Right lobe of liver (tissue), 6 donors: ENCODE measurements around the gene OBI1. TPM values are rescaled to one million over a fixed set of nuclear protein-coding genes. Genes with fewer than 3 reads are reported as not detected.
A peak's percentile ranks its signal among the peaks of the same experiment; 100 is the strongest.
"Not testable (repeated sequence)": the region's sequence is repeated elsewhere in the genome, so short reads cannot be mapped to it uniquely, and the experiment has no call there.

ENCODE experiments used
- ATAC-seq, 4 donors: fragments of 200-7000 bp; cut with Tn5 transposase; one replicate each; pipeline ENCODE4 v1.9.1; 2020; ENCODE audit warnings: mild to moderate bottlenecking in 4 of 4, moderate library complexity in 4 of 4
- DNase-seq, 3 donors: peaks; one replicate each; pipeline ENCODE4 v3.0.0-alpha.2; 2020
- H3K27ac ChIP-seq, 3 donors: fragments of 200-600 bp; one replicate each; pipeline ENCODE4 v1.8.0; 2022
- H3K27me3 ChIP-seq, 2 donors: fragments of 200-600 bp; one replicate each; pipeline ENCODE4 v1.8.0; 2022
- H3K36me3 ChIP-seq, 4 donors: fragments of 200-600 bp; sonication (generic) in 1 of 4; one replicate each; pipeline versions ENCODE4 v1.5.1 to v1.8.0; 2017 to 2022; ENCODE audit warnings: control low read depth in 1 of 4
- H3K4me1 ChIP-seq, 4 donors: fragments of 200-600 bp; sonication (generic) in 1 of 4; one replicate each; pipeline versions ENCODE4 v1.5.1 to v1.8.0; 2017 to 2022; ENCODE audit warnings: control low read depth in 1 of 4
- H3K4me3 ChIP-seq, 3 donors: fragments of 200-600 bp; one replicate each; pipeline ENCODE4 v1.8.0; 2022
- H3K9me3 ChIP-seq, 4 donors: fragments of 200-600 bp; sonication (generic) in 1 of 4; one replicate each; pipeline versions ENCODE4 v1.5.1 to v1.8.0; 2017 to 2022; ENCODE audit warnings: control low read depth in 1 of 4
- POLR2A ChIP-seq: fragments of 450-650 bp; IDR thresholded peaks from one replicate; pipeline ENCODE4 v1.6.1; 2017; ENCODE audit warnings: antibody characterized with exemption, mild to moderate bottlenecking
- WGBS: methylation state at CpG from one replicate; pipeline ENCODE4 v1.1.6; 2018; ENCODE audit warnings: low coverage, low lambda C conversion rate; ENCODE audit not compliant: insufficient coverage; ENCODE audit errors: missing lambda C conversion rate; 5-methylcytosine and 5-hydroxymethylcytosine counted together
- intact Hi-C, 2 donors: fragments of 100-400 bp; cut with DNase I; formaldehyde crosslinking; loops; one replicate each; pipeline versions ENCODE4 v1.11.2 to v1.14.1; 2022
- total RNA-seq, 6 experiments: library from RNA; depleted of rRNA in 2 of 6; stranded (reverse); fragments of >200 nt in 2 of 6; fragmentation: NEBNext Ultra II Directional in 3 of 6; extraction: Animal tissue kit (Norgen Biotek cat#: 25700) in 3 of 6; gene quantifications; one replicate each; pipeline versions ENCODE4 v1.1.0 to v1.2.4, GENCODE V29; 2016 to 2023
- TF ChIP-seq, protein P1 (sequence below), 4 donors: fragments of 200-600 bp in 3 of 4; fragments of 450-650 bp in 1 of 4; IDR thresholded peaks; one replicate each; pipeline versions ENCODE4 v1.5.1 to v1.8.0; 2016 to 2022; ENCODE audit warnings: antibody characterized with exemption in 4 of 4, mild to moderate bottlenecking in 2 of 4
- donor health status: DM: no; HTN: yes; CAD: no.
- donor health status: DM: no; HTN: no; CAD: no.
- donor health status: DM: no; HTN: no; CAD: no.
- donor health status: DM: no; HTN: yes; CAD: no.
- donor health status: DM: no; HTN: yes; CAD: no.

The OBI1 gene
- total RNA-seq, 6 experiments from 2014 or later, result 1.7 to 3.6 (median 2.8) TPM

DNA sequence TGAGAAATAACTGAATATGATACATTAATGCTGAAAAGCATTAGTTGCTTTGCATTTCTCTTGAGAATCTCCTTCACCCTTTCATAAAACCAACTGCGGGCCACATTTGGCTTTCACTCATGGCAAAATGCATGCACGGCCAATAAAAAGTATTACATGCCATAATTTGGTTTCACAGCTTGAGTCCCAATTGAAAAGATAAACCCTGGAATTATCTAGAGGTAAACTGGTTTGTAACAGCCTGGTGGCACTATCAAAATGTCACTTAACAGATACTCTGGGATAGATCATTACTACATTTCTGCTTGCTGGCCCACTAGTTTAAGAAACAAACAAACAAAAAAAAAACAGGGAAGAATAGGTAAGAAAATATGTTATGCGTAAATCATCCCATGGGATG is 3.9 kb downstream of the OBI1 start:
- TF ChIP-seq, protein P1, sequence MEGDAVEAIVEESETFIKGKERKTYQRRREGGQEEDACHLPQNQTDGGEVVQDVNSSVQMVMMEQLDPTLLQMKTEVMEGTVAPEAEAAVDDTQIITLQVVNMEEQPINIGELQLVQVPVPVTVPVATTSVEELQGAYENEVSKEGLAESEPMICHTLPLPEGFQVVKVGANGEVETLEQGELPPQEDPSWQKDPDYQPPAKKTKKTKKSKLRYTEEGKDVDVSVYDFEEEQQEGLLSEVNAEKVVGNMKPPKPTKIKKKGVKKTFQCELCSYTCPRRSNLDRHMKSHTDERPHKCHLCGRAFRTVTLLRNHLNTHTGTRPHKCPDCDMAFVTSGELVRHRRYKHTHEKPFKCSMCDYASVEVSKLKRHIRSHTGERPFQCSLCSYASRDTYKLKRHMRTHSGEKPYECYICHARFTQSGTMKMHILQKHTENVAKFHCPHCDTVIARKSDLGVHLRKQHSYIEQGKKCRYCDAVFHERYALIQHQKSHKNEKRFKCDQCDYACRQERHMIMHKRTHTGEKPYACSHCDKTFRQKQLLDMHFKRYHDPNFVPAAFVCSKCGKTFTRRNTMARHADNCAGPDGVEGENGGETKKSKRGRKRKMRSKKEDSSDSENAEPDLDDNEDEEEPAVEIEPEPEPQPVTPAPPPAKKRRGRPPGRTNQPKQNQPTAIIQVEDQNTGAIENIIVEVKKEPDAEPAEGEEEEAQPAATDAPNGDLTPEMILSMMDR (IDR thresholded peaks at IDR 0.05), result no peak
- no peak for TF ChIP-seq POLR2A
- Histone ChIP-seq H3K27me3 (no peaks in the 10 kb centered on the region), H3K9me3 (no peaks in the 10 kb centered on the region), H3K36me3 (no peaks in the 10 kb centered on the region), H3K27ac (no peak overlapping the region), H3K4me3 (no peak overlapping the region), H3K4me1 (peaks cover 0 to 10% (median 4%) of the 10 kb centered on the region in 4 donors)
- 93% methylated on average over 3 of the region's 3 CpGs for WGBS
- ATAC-seq (no peak), DNase-seq (no peak)
- intact Hi-C loops, result no loop called here

DNA sequence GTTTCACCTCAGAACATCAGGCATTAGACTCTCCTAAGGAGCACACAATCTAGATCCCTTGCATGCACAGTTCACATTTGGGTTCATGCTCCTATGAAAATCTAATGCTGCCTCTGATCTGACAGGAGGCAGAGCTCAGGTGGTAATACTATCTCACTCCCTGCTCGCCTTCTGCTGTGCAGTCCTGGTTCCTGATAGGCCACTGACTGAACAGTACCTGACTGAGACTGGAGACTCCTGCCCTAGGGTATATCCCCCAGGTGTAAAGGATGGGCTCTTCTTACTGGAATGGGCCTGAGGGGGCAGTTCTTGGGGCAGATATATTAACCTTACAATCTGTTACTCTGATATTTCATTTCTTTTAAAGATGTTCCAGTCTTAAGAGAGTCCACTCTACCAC is 6.3 kb downstream of the OBI1 start:
- TF ChIP-seq POLR2A, result no peak
- TF ChIP-seq, protein P1 (IDR thresholded peaks at IDR 0.05), result no peak
- H3K27ac ChIP-seq, result no peak overlapping the region
- DNase-seq (no peak), ATAC-seq (no peak)
- H3K9me3 ChIP-seq, result no peaks in the 10 kb centered on the region
- H3K4me3 ChIP-seq, result no peak overlapping the region
- peaks cover 0 to 5% (median 2%) of the 10 kb centered on the region in 4 donors for H3K4me1 ChIP-seq
- H3K36me3 ChIP-seq, result no peaks in the 10 kb centered on the region
- H3K27me3 ChIP-seq, result no peaks in the 10 kb centered on the region
- intact Hi-C loops, result no loop called here
- no CpG with 5 or more reads among the region's 1 CpG for WGBS

DNA sequence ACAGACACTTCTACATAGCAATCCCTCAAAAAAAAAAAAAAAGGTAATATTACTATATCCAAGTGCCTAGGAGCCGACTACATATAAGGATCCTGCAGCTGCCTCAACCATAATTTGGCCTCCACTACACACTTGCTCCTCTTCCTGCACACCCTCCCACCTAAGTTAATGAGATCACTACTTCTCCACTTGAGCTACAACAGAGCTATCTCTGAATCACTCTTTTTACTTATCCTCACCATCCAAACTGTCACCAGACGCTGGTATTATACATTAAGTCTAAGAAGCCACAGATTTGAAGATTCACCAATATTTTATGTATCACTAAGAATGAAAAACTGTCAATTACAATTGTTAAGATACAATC is 8.3 kb downstream of the OBI1 start:
- ATAC-seq, result no peak
- no peaks in the 10 kb centered on the region for H3K9me3 ChIP-seq
- no peak for TF ChIP-seq POLR2A
- TF ChIP-seq, protein P1 (IDR thresholded peaks at IDR 0.05), result no peak
- intact Hi-C loops, result no loop called here
- no peak overlapping the region for H3K27ac ChIP-seq
- no peaks in the 10 kb centered on the region for H3K27me3 ChIP-seq
- H3K36me3 ChIP-seq, result no peaks in the 10 kb centered on the region
- 88% methylated on average over 2 of the region's 2 CpGs for WGBS
- peaks cover 0 to 15% (median 3%) of the 10 kb centered on the region in 4 donors for H3K4me1 ChIP-seq
- H3K4me3 ChIP-seq, result no peak overlapping the region
- DNase-seq, result no peak

DNA sequence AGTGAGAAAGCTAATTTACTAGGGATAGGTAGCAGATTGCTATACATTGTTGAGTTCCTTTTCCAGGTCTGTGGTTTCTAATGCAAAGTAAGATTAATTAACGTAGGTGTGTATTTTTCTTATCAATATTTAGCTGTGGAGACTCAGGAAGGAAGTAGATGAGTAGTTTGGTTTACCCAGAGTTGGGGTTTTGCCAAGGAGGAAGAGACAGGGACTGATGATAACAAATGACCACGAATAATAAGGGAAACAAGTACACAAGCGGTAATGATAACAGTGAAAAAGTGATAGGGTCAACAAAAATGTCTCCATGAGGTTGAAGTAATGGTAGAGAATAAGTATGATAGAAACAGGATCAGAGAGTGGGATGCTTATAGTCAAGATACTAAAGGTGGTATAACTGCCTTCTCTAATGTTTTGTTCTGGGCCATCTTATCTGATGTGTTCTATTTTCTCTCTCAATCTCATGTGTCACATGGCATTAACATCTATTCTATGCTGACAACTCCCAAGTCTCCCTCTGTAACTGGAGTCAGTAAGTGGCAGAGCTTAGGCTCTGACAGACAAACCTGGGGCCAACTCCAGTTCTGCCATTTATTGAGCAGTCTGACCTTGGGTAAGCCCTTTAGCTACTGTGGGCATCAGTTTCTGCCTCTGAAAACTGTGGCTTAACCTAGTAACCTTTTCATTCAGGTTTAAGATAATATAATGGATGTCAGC is 8.8 kb downstream of the OBI1 start:
- Histone ChIP-seq H3K4me3 (no peak overlapping the region), H3K9me3 (no peaks in the 10 kb centered on the region), H3K27ac (no peak overlapping the region), H3K4me1 (peaks cover 0 to 15% (median 3%) of the 10 kb centered on the region in 4 donors), H3K36me3 (no peaks in the 10 kb centered on the region), H3K27me3 (no peaks in the 10 kb centered on the region)
- intact Hi-C loops, result no loop called here
- TF ChIP-seq, protein P1 (IDR thresholded peaks at IDR 0.05), result no peak
- WGBS, result 33% methylated on average over 3 of the region's 3 CpGs
- no peak for DNase-seq
- peak in 2 of 4 donors; percentile 40 to 45 for ATAC-seq

DNA sequence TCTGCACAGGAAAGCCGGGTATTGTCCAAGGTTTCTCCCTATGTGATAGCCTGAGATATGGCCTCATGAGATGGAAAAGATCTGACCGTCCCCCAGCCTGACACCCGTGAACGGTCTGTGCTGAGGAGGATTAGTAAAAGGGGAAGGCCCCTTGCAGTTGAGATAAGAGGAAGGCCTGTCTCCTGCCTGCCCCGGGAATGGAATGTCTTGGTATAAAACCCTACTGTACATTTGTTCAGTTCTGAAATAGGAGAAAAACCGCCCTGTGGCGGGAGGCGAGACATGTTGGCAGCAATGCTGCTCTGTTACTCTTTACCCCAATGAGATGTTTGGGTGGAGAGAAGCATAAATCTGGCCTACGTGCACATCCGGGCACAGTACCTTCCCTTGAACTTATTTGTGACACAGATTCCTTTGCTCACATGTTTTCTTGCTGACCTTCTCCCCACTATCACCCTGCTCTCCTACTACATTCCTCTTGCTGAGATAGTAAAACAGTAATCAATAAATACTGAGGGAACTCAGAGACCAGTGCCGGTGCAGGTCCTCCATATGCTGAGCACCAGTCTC is 11.8 kb downstream of the OBI1 start:
- H3K9me3 ChIP-seq, intact Hi-C loops, H3K27ac ChIP-seq, DNase-seq, ATAC-seq, H3K27me3 ChIP-seq, H3K4me3 ChIP-seq, H3K36me3 ChIP-seq: not testable (repeated sequence)
- WGBS, result 39% methylated on average over 5 of the region's 11 CpGs
- peaks cover 0 to 15% (median 3%) of the 10 kb centered on the region in 4 donors for H3K4me1 ChIP-seq
